KOPT-K1 (cell line): Measurements from ENCODE around the gene CIRBP.

Source experiments
- H3K27ac ChIP-seq: fragments of 200-600 bp; sonication (generic); 2 replicates; pipeline ENCODE4 v1.5.1; 2016; ENCODE audit warnings: antibody characterized with exemption, mild to moderate bottlenecking, low read depth, low read length; ENCODE audit not compliant: poor library complexity, severe bottlenecking
- H3K36me3 ChIP-seq: fragments of 200-600 bp; sonication (generic); 2 replicates; pipeline ENCODE4 v1.5.1; 2017; ENCODE audit warnings: antibody characterized with exemption, mild to moderate bottlenecking, low read length, moderate library complexity; ENCODE audit not compliant: insufficient read depth
- H3K9me3 ChIP-seq: fragments of 200-600 bp; sonication (generic); 2 replicates; pipeline ENCODE4 v1.5.1; 2017; ENCODE audit warnings: antibody characterized with exemption, low read length, mild to moderate bottlenecking; ENCODE audit not compliant: insufficient read depth, poor library complexity, severe bottlenecking

CIRBP gene

DNA sequence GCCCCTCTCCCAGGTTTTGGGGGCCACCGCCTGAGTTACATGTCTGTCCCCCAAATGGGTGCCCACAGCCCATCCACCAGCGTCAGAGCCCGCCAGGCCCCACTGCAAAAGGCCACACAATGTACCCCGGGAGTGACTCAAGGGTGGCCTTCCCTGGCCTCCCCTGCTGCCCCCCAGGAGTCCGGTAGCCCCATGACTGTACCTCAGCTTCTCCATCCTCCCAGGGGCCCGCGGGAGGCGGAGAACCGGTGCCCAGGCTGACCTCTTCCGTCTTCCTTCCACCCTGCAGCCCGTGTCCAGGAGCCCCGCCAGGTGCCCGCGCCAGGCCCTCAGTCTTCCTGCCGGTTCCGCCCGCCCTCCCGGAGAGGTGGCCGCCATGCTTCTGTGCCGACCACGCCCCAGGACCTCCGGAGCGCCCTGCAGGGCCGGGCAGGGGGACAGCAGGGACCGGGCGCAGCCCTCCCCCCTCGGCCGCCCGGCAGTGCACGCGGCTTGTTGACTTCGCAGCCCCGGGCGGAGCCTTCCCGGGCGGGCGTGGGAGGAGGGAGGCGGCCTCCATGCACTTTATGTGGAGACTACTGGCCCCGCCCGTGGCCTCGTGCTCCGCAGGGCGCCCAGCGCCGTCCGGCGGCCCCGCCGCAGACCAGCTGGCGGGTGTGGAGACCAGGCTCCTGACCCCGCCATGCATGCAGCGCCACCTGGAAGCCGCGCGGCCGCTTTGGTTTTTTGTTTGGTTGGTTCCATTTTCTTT lies 41.7 kb upstream of the CIRBP start:
- peaks cover 42% of the 10 kb centered on the region; the same call in 1 of the 2 replicates for H3K36me3 ChIP-seq

DNA sequence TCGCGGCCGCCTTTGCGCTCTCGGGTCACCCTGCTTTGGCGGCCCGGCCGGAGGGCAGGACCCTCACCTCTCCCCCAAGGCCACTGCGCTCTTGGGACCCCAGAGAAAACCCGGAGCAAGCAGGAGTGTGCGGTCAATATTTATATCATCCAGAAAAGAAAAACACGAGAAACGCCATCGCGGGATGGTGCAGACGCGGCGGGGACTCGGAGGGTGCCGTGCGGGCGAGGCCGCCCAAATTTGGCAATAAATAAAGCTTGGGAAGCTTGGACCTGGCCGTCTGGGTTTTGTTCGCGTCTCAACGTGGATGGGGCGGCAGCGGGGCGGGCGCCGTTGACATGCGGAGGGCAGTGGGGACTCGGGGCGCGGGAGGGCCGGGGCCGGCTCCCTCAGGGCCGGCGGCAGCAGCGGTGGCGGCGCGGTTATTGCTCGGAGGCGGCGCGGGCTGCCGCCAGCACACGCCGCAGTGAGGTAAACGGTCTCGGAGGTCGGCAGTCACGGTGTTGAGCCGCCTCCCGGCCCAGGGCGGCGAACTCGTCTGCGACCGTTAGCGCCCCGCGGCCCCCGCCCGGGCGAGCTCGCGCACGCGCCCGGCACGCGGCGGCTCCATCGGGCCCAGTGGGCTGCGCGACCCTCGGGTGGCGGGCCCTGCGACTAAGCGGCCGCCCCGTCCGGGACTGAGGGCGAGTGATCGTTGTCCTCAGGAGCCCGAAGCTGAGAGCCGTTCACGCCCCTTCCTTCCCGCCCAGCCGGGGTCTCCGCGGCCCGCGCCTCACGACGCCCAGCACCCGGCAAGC lies 40.8 kb upstream of the CIRBP start:
- Histone ChIP-seq H3K27ac (no peak overlapping the region), H3K36me3 (peaks cover 33% of the 10 kb centered on the region; the same call in 1 of the 2 replicates), H3K9me3 (no peaks in the 10 kb centered on the region)

More for the DNA sequence above, 41.7 kb upstream of the CIRBP start:
- Histone ChIP-seq H3K9me3 (no peaks in the 10 kb centered on the region), H3K27ac (no peak overlapping the region)

DNA sequence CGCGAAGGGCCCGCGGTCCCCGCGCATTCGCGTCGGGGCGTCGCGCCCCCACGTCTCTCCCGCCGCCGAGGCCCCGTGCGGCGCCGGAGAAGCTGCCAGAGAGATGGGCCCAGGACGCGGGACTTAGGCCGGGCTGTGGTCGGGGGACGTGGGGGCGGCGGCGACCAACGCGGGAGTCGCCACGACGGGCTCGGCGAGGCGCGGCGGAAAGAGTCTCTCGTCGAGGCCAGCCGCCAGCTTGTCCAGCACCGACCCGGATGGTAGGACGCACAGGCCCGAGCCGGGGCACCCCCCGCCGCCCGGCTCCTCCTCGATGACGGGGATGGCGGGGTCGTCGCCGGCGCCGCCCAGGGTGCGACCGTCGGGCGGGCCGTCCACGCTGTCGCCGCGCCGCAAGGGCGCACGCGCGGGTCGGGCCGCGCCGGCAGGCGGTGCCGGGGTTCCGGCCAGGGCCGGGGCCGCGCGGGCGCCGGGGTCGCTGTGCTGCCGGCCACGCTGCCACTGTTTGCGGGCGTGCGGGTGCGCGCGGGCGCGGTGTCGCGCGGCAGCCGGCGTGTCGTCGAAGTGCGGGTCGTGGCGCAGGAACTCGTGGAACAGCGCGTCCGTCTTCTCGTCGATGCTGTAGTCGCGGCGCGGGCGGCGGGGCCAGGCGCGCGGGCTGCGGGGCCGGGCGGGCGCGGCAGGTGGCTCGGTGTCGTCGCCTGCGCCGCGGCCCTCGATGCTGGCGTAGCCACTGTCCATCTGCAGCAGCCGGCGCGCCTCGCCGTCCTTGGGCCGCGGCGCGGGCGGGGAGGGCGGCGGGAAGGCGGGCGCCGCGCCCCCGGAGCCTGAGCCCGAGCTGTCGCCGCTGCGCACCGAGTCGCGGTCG lies 39.8 kb upstream of the CIRBP start:
- H3K9me3 ChIP-seq: no peaks in the 10 kb centered on the region
- peaks cover 25% of the 10 kb centered on the region; the same call in 1 of the 2 replicates for H3K36me3 ChIP-seq
- H3K27ac ChIP-seq: no peak overlapping the region

DNA sequence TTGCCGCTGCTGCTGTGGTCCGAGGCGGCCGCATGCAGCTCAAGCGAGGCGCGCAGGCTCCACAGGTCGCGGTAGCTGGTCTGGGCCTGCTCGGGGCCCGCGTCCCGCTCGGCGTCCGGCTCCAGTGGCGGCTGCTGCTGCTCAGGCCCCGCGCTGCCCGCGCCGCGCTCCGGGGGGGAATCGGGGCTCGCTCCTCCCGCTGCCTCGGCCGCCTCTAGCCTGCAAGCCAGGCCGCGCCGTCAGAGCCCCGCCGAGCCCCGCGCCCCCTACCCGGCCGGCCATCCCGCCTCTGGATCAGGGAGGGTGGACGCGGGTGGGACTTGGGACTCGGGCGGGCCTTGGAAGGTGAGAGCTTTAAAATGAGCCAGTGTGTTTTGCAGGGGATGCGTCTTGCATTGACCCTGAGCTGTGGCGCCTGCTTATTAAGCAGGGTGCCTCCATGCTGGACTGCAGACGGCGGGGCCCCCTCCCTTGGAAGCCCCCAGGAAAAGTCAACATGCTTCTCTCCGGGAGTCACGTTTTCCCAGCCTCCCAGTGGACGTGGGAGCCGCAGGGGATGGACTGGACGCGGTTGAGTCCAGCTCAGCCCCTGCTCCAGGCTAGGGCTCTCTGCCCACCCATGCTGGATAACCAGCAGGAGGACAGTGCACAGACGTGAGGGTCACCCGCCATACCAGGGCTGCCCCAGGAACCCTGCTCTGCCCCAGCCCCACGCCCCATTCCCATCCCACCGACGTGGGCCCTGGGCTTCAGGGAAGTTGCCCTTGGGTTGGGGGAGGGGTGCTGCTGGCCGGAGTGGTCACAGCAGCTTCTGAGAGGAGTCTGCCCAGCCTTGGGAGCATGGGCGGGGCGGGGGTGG lies 39.0 kb upstream of the CIRBP start:
- Histone ChIP-seq H3K27ac (no peak overlapping the region), H3K36me3 (peaks cover 19% of the 10 kb centered on the region; the same call in 1 of the 2 replicates), H3K9me3 (no peaks in the 10 kb centered on the region)

DNA sequence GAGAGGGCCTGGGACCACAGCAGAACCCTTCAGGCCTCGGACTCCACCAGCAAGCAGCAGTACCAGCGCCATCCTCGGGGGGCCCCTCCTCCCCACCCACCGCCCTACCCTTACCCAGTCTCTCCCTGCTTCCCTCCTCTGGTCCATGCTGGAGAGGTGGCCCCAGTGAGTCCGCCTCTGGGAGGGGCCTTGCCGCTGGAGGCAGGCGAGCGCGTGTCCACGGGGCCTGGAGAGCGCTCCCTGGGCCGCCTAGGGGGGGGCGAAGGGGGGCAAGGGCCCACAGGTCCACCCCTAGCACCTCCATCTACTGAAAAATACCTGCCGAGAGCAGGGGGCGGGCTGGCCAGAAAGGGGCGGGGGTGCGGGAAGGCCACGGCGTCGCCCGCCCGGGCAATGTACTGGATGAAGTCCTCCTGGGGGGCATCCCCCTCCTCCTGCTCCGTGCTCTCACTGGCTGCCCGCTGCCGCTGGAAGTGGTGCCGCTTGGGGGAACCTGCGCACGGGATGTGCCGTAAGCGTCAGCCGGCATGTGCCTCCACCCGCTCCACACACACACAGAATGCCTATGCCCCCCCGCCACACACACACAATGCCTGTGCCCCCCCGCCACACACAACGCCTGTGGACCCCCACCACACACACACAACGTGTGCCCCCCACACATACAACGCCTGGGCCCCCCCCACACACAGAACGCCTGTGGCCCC lies 38.2 kb upstream of the CIRBP start:
- Histone ChIP-seq H3K36me3 (peaks cover 17% of the 10 kb centered on the region; the same call in 1 of the 2 replicates), H3K27ac (no peak overlapping the region), H3K9me3 (no peaks in the 10 kb centered on the region)

DNA sequence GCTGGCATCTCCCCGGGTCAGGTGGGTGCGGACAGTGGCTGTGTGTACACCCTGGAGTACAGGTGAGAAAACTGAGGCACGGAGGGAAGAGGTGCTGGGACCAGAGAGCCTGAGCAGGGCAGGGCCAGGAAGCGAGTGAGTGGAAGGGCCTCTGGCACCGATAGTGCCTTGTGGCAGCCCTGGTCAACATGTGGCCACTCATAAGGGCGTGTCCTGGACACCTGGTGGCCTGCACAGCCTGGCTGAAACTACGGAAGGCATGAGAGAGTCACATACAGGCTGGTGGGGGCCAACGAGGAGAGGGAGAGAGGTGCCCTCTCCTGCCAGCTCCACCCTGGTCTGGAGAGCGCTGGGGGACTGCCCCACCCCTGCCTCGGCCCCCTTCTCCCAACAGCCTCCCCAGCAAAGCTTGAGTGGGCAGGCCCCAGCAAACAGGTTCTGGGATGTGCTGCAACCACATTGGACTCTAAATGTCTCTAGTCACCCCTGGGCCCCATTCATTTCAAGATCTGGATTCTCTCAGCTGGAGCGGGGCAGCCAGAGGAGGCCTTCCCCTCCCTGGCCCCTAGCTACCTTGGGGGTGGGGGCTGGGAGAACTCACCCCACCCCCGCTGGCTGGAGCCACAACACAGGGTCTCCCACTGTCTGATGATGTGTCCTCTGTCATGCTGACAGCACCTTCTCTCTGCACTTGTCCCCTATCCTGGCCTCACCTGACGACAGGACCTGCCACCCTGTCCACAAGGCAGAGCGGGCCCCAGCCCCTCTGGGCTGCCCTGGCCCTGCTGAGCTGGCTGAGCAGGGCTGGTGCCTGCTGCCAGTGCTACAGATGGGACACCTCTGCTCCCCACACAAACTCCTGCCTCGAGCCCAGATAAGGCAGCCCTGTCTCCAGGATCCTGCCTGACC lies 37.1 kb upstream of the CIRBP start:
- Histone ChIP-seq H3K9me3 (no peaks in the 10 kb centered on the region), H3K36me3 (peaks cover 7% of the 10 kb centered on the region; the same call in 1 of the 2 replicates), H3K27ac (no peak overlapping the region)

DNA sequence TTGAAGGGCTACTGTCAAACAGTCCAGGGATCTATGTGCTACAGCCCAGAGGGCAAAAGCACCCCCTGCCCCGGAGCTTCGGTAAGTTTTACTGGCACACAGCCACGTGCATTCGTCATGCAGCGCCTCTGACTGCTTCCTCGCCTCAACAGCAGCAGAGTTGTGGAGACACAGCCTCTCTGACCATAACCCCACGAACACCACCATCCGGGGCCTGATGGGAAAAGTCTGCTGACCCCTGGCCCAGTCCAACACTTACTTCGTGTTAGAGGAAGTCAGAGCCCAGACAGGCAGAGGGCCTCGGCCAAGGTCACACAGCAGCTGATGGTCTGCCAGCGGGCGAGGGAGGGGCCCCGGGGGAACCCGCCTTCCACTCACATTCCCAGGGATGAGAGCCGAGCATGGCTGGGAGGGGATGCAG lies 36.5 kb upstream of the CIRBP start:
- 0 out of 2 replicates have a peak, but pooled peaks cover under 1% of the 10 kb centered on the region for H3K36me3 ChIP-seq
- H3K9me3 ChIP-seq: no peaks in the 10 kb centered on the region
- H3K27ac ChIP-seq: no peak overlapping the region

DNA sequence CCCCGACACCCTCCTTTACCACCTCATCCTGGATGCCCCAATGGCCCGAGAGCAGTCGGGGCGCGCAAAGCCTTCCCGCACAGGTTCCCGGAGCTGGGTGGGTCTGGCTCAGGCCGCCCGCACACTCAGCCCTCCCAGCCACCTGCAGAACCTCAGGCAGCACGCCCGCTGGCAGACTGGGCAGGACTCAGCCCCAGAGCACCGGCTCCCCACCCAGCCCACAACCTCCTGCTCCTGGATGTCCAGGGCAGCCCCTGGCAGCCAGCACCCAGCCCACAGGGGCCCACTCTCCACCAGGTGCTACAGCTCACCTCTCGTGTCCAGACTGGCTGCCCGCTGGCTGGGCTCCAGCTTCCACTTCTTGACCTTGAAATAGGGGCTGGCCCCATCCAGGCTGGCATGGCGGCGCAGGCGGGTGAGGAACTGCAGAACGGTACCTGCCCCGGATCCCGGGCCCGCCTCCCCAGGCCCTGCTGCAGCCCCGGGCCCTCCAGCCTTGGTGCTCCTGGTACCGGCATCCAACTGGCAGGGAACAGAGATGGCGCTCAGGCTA lies 35.9 kb upstream of the CIRBP start:
- Histone ChIP-seq H3K27ac (no peak overlapping the region), H3K36me3 (no peaks in the 10 kb centered on the region), H3K9me3 (no peaks in the 10 kb centered on the region)

DNA sequence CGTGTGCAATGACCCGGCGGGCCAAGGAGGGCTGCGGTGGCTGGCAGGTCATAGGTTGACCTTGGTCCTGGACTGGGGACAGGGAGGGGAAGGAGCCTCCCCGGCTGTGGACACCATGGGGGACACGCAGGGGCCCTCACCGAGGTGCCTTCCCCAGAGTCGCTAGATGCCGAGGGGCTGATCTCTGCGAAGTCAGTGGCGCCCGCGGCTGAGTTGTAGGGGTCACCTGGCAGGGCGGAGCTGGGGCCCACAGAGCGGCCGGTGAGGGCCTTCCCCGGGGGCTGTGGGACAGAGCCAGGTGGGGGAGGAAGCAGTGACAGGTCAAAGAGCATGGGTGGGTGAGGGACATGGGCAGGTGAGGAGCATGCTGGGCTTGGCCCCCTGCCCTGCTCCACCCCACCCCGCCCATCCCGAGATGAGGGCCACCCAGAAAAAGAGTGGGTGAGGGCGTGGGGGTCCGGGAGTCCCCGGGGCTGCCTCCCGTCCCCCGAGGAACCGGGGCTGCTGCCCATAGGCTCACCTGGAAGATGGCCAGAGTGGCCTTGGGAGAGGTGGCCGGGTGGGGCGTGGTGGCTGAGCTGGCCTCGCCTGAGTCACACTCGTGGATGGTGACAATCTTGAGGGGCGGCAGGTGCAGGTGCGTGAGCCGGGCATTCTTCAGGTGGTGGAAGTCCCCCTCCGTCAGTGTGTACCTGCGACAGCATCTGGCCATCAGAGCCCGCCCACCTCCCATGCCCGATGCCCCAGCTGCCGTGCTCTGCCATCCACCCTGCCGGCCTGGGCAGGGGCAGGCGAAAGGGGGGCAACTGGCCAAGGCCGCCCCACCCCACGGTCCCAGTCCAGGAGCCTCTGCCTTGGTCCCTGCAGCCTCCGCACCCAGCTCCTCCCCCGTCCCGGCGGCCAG lies 34.8 kb upstream of the CIRBP start:
- H3K27ac ChIP-seq: no peak overlapping the region
- H3K36me3 ChIP-seq: no peaks in the 10 kb centered on the region
- H3K9me3 ChIP-seq: no peaks in the 10 kb centered on the region

DNA sequence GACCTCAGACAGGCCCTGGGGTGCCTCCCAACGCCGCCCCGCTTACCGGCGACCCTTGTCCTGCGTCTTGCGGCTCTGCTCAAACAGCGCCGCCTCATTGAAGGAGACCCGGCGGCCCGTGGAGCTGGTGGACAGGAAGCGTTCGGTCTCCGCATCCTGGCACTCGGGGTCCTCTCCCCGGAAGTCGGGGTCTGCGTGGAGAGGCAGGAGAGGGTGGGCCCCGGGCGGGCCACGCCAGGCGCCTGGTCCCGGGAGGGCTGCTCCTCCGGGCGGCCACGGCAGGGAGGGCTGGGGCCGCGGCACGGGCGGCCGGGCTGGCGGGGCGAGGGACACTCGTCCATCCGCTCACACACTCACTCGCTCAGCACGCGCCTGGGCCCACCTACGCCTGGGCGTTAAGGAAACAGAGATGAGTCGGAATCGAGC lies 34.2 kb upstream of the CIRBP start:
- Histone ChIP-seq H3K36me3 (no peaks in the 10 kb centered on the region), H3K27ac (no peak overlapping the region), H3K9me3 (no peaks in the 10 kb centered on the region)

DNA sequence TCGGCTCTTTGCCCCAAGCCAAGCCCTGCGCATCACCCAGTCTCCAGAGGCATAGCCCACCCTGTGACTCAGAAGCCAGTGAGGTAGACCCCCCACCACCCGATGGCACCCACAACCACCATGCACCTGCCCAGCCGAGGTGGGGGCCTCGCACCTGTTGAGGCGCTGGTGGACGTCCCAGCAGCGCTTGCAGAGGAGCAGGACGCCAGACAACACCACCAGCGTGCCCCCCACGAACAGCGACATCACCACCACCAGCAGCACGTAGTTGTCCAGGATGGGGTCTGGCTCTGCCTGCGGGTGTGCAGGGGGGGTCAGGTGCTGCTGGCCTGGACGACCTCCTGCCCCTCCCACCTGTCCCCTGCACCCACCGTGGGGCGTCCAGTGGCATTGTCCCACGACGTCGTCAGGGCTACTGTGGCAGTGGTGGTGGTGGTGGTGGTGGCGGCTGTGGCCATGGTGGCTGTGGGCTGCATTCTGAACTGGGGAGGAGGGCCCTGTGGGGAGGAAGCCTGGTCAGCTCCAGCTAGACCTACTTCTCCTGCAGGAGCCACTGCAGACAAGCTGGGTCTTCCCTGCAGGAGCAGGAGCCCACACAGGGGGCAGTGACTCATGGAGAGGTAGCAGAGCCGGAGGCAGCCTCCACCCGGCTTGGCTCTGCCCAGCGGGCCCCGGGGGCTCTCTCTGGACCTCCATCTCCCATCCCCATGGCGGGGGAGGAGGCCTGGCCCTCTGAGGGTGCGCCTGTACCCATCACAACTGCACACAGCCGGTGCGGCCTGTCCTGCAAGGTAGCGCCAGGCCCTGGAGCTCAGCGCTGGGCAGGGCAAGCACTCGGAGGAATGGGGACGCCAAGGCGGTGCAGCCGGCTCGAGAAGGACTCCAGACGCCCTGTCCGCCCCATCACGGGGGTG lies 33.2 kb upstream of the CIRBP start:
- Histone ChIP-seq H3K36me3 (no peaks in the 10 kb centered on the region), H3K9me3 (no peaks in the 10 kb centered on the region), H3K27ac (no peak overlapping the region)
